ENCODE results near the gene ZNF184.
A peak's percentile ranks its signal among the peaks of the same experiment; 100 is the strongest.
"Not testable (repeated sequence)": the region's sequence is repeated elsewhere in the genome, so short reads cannot be mapped to it uniquely, and the experiment has no call there.

ZNF184 gene

DNA sequence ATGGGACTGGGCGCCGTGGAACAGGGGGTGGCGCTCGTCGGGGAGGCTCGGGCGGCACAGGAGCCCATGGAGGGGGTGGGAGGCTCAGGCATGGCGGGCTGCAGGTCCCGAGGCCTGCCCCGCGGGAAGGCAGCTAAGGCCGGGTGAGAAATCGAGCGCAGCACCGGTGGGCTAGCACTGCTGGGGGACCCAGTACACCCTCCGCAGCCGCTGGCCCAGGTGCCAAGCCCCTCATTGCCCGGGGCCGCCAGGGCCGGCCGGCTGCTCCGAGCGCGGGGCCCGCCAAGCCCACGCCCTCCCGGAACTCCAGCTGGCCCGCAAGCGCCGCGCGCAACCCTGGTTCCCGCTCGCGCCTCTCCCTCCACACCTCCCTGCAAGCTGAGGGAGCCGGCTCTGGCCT lies 48.1 kb downstream of the ZNF184 start:
- not testable (repeated sequence) for DNase-seq (ENCODE audit: low spot score)

DNA sequence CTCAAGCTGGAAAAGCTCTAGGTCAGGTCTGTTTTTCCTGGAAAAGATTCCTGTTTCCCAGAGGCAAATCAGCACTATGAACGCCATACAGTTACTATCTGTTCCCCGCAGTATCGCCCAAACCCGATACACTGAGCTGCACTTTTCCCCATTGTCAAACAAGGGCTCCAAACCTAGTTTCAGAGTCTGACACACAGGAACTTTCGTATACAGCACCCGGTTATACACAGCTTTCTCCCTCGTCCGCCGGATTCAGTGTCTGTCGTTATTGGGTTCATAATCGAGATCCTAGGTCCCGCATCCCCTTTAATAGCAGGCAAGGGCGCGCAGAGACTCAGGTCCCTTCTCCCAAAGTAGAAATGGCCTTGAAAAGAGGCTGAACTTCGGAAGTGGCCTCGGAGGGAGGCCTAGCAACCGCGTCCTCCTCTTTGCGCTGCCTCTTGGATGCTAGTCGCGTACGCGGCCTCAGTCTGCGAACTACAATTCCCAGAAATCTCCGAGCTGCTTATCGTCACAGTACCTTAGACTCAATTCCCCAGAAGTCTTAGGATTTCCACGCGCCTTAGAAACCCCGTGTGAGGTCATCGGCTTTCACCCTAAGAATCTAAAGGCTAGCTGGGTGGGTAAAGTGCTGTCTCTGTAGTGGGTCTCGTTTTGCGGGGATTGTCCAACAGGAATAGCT lies 50.1 kb downstream of the ZNF184 start:
- DNase-seq (ENCODE audit: low spot score): no peak

DNA sequence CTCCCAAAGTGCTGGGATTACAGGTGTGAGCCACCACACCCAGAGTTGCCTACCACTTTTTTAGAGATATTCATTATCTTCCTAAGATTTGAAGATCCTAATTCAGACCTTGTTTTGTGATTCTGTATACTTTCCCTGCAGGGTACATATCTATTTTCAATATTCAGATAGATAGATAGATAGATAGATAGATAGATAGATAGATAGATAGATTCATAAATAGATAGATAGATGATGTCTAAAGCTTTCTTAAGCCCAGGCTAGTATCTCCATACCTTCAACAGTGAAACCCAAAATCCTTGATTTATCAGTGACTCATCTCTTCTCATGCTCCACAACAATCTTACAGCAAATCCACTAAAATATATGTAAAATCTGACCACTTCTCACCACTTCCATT lies 53.5 kb downstream of the ZNF184 start:
- no peak for DNase-seq (ENCODE audit: low spot score)

DNA sequence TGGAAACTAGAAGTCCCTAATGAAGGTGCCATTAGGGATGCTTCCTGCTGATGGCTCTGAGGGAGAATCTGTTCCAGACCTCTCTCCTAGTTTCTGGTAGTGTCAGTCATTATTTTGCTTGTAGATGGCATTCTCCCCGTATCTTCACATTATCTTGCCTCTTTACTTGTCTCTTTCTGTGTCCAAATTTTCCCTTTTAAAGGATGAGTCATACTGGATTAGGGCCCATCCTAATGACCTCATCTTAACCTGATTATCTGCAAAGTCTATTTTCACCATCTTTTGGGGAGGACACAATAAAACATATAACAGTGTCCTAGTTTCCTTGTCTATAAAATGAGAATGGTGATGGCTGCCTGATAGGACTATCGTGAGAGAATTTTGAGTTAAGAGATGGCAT lies 57.0 kb downstream of the ZNF184 start:
- DNase-seq (ENCODE audit: low spot score): no peak

DNA sequence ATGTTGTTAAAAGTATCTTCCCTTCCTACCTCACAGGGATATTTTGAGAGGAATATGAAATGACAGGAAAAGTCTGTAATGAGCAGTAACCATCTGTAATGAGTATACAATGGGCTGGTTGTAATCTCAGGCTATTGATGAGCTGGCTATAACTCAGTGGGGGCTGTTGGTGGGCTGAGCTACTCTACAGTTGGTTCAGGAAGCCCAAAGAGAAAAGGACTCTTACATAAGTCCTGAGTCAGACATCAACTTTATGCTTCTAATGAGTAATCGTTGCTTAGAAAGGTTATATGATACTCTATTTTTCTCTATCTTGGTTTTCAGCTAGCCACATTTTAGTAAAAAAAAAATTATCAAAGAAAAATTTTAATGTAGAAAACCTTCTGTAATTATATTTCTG lies 57.9 kb downstream of the ZNF184 start:
- no peak for DNase-seq (ENCODE audit: low spot score)

DNA sequence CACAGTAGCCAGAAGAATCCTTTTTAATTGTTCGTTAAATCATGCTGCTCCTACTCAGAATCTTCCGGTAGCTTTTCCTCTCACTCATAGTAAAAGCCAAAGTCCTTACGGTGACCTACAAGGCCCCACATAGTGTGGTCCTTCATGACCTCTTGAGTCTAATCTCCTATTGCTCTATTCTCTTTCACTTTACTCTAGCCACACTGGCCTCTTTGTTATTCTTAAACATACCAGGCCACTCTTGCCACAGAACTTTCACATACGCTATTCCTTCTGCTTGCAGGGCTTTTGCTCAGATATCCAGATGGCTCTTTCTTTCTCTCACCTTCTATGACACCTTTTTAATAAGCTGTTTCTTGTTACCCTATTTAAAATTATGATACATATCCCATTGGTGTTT lies 58.6 kb downstream of the ZNF184 start:
- DNase-seq (ENCODE audit: low spot score): peak; percentile 10

DNA sequence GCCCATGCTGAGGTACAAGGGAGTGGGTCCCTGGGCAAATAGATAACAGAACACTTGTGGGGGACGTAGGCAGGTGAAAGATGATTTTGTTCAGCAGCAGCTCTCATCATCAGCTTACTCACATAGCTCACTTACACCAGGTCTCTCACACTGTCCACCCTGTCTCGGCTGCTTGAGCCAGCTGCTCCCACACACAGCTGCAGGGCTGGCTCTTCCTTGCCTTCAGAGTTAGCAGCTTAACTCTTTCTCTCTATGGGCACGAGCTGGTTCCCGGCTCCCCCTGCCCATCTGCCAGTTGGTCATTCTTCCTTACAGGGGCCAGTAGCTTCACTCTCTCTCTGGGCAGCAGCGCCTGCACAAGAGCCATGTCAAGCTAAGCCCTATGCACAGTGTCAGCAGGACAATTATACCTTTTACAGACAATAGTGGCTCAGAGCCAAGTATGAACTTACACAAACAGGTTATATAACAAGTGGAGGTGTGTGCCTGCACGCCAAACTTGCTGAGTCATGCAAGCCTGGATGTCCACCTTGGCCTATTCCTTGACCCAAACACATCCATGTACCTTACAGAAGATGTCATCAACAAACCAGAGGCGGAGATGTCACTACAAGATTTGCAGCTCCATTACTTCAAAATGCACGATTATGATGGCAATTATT lies 65.6 kb downstream of the ZNF184 start:
- no peak for DNase-seq (ENCODE audit: low spot score)

DNA sequence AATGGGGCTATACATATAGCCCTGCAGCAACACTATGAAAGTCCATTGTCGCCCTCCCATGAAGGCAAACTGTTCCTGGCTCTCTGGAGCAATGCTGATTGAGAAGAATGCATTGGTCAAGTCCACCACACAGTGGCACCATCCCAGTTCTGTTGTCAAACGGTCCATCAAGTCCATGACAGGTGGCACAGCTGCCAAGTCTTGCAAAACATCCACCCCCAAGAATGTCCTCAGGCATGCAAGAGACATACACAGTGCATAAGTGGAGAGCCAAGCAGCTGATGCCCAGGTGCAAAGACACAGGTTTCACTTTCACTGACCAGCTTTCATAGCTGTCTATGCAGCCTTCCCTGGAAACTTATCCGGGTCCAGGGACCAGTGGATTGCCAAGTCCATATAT lies 66.8 kb downstream of the ZNF184 start:
- no peak for DNase-seq (ENCODE audit: low spot score)

DNA sequence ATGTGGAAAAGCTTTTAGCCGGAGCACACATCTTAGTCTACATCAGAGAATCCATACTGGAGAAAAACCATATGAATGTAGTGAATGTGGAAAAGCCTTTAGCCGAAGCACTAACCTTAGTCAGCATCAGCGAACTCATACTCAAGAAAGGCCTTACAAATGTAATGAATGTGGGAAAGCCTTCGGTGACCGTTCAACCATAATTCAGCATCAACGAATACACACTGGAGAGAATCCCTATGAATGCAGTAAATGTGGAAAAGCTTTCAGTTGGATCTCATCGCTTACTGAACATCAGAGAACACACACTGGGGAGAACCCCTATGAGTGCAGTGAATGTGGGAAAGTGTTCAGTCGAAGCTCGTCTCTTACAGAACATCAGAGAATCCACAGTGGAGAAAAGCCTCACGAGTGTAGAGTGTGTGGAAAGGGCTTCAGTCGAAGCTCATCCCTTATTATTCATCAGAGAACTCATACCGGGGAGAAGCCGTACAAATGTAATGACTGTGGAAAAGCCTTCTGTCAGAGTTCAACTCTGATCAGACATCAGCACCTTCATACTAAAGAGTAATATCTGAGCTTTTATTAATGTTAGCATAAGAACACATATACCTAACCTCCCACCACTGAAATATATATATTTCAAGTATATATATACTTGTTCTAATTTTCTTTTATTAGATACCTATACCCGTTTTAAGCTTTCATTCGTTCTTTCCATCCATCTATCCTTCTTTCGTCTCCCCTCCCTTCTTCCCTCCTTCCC lies 71.8 kb downstream of the ZNF184 start:
- DNase-seq (ENCODE audit: low spot score): no peak

All from HuH-7 (cell line).